H1 (cell line): ENCODE measurements around the gene LTB. TPM values are rescaled to one million over a fixed set of nuclear protein-coding genes. Genes with fewer than 3 reads are reported as not detected.

Source experiments
- CTCF ChIA-PET: fragments of 300-600 bp; sonication (Branson Sonifier 250); formaldehyde crosslinking; loops from one replicate; lab custom pipeline; 2021; ENCODE audit not compliant: partially characterized antibody; lab: Charles Lee
- POLR2A ChIA-PET: fragments of 300-600 bp; sonication (Branson Sonifier 250); formaldehyde crosslinking; loops from one replicate; lab custom pipeline; 2021; ENCODE audit warnings: inconsistent platforms; ENCODE audit not compliant: partially characterized antibody; lab: Charles Lee
- DNase-seq, 2 experiments: peaks; one replicate each; pipeline versions ENCODE4 v3.0.0 to v3.0.0-alpha.2; 2010 to 2022; ENCODE audit warnings: low spot score in 2 of 2, low read depth in 1 of 2, mixed read lengths in 1 of 2
- FAIRE-seq: peaks from 2 replicates; lab custom pipeline; 2011; peaks lifted over from hg19 to GRCh38; lab: Jason Lieb, UNC
- H2AFZ ChIP-seq: 2 replicates; pipeline ENCODE4 v1.8.1; 2012; ENCODE audit warnings: low read length, inconsistent platforms
- H2AK5ac ChIP-seq: 2 replicates; pipeline ENCODE4 v1.6.1; 2013; ENCODE audit warnings: low read depth, low read length
- H2BK120ac ChIP-seq: replicated peaks from 2 replicates; pipeline ENCODE3; 2013; ENCODE audit warnings: low read depth, low read length, inconsistent platforms
- H2BK12ac ChIP-seq: 2 replicates; pipeline ENCODE4 v1.6.1; 2013; ENCODE audit warnings: low read depth, low read length
- H2BK15ac ChIP-seq: 2 replicates; pipeline ENCODE4 v1.6.1; 2013; ENCODE audit warnings: low read length
- H2BK20ac ChIP-seq: 2 replicates; pipeline ENCODE4 v1.6.1; 2013; ENCODE audit warnings: low read length
- H2BK5ac ChIP-seq: 2 replicates; pipeline ENCODE4 v1.6.1; 2013; ENCODE audit warnings: low read depth, low read length
- H3K14ac ChIP-seq: 2 replicates; pipeline ENCODE4 v1.6.1; 2013; ENCODE audit warnings: inconsistent platforms; ENCODE audit not compliant: insufficient read length
- H3K18ac ChIP-seq: 2 replicates; pipeline ENCODE4 v1.6.1; 2013; ENCODE audit warnings: low read length; ENCODE audit errors: extremely low read depth
- H3K23ac ChIP-seq: 2 replicates; pipeline ENCODE4 v1.6.1; 2013; ENCODE audit warnings: inconsistent platforms; ENCODE audit not compliant: insufficient read length
- H3K23me2 ChIP-seq: 2 replicates; pipeline ENCODE4 v1.6.1; 2013; ENCODE audit warnings: low read depth, low read length
- H3K27ac ChIP-seq: 2 replicates; pipeline ENCODE4 v1.6.1; 2011; ENCODE audit warnings: low read depth, low read length, inconsistent platforms
- H3K27me3 ChIP-seq, 4 experiments: replicated peaks in 1 of 4; 1 replicate in 1 of 4; 2 replicates in 3 of 4; pipeline versions ENCODE4 v1.6.1 to v1.8.1; 2011 to 2013; ENCODE audit warnings: low read length in 3 of 4, mild to moderate bottlenecking in 3 of 4, inconsistent platforms in 2 of 4, mixed read lengths in 2 of 4, moderate library complexity in 1 of 4; ENCODE audit not compliant: control insufficient read depth in 3 of 4, insufficient read depth in 3 of 4; ENCODE audit errors: extremely low read depth in 1 of 4
- H3K36me3 ChIP-seq, 4 experiments: 2 replicates each; pipeline versions ENCODE4 v1.6.1 to v1.8.1; 2011 to 2013; ENCODE audit warnings: mild to moderate bottlenecking in 4 of 4, low read length in 3 of 4, moderate library complexity in 2 of 4, control low read depth in 1 of 4, inconsistent platforms in 1 of 4; ENCODE audit not compliant: insufficient read depth in 4 of 4, control insufficient read depth in 2 of 4
- H3K4ac ChIP-seq: replicated peaks from 2 replicates; pipeline ENCODE3; 2013; ENCODE audit warnings: low read length, low read depth, mixed read lengths, inconsistent platforms; ENCODE audit not compliant: insufficient read length
- H3K4me1 ChIP-seq, 4 experiments: replicated peaks in 1 of 4; 1 replicate in 1 of 4; 2 replicates in 3 of 4; pipeline versions ENCODE4 v1.6.1 to v1.8.1; 2011 to 2013; ENCODE audit warnings: low read length in 3 of 4, inconsistent platforms in 2 of 4, mixed read lengths in 1 of 4; ENCODE audit not compliant: insufficient read depth in 4 of 4, control insufficient read depth in 3 of 4
- H3K4me2 ChIP-seq, 2 experiments: 2 replicates each; pipeline versions ENCODE4 v1.6.1 to v1.8.1; 2011 to 2013; ENCODE audit warnings: low read depth in 2 of 2, low read length in 2 of 2, control low read depth in 1 of 2, inconsistent platforms in 1 of 2, mild to moderate bottlenecking in 1 of 2; ENCODE audit not compliant: insufficient read depth in 1 of 2
- H3K4me3 ChIP-seq, 4 experiments: fragments of 200-600, 300-600 bp in 1 of 4; sonication (generic), shearing (Covaris generic), sonication (Bioruptor Twin) in 1 of 4; 2 replicates each; pipeline versions ENCODE4 v1.5.1 to v1.8.1; 2011 to 2016; ENCODE audit warnings: low read length in 4 of 4, low read depth in 3 of 4, control low read depth in 2 of 4, inconsistent platforms in 2 of 4, mild to moderate bottlenecking in 2 of 4, mixed read lengths in 1 of 4, moderate library complexity in 1 of 4; ENCODE audit not compliant: insufficient read depth in 2 of 4; ENCODE audit errors: extremely low read depth in 1 of 4
- H3K56ac ChIP-seq: replicated peaks from 2 replicates; pipeline ENCODE3; 2013; ENCODE audit warnings: low read depth, mild to moderate bottlenecking, mixed read lengths, low read length, inconsistent platforms; ENCODE audit not compliant: insufficient read length
- H3K79me1 ChIP-seq: 2 replicates; pipeline ENCODE4 v1.6.1; 2013; ENCODE audit warnings: low read depth, low read length, control low read depth
- H3K79me2 ChIP-seq, 2 experiments: 2 replicates each; pipeline versions ENCODE4 v1.6.1 to v1.8.1; 2012 to 2013; ENCODE audit warnings: low read length in 2 of 2, mild to moderate bottlenecking in 2 of 2, inconsistent platforms in 1 of 2; ENCODE audit not compliant: insufficient read depth in 2 of 2, control insufficient read depth in 1 of 2
- H3K9ac ChIP-seq, 4 experiments: replicated peaks in 1 of 4; 1 replicate in 1 of 4; 2 replicates in 3 of 4; pipeline versions ENCODE4 v1.6.1 to v1.8.1; 2011 to 2013; ENCODE audit warnings: low read depth in 3 of 4, low read length in 3 of 4, control low read depth in 2 of 4, mild to moderate bottlenecking in 2 of 4, moderate library complexity in 2 of 4, inconsistent platforms in 1 of 4; ENCODE audit errors: extremely low read depth in 1 of 4
- H3K9me3 ChIP-seq, 2 experiments: 2 replicates each; pipeline versions ENCODE4 v1.6.1 to v1.8.1; 2012 to 2013; ENCODE audit warnings: mild to moderate bottlenecking in 2 of 2, moderate library complexity in 2 of 2, control low read depth in 1 of 2, inconsistent platforms in 1 of 2, low read depth in 1 of 2, low read length in 1 of 2, mixed read lengths in 1 of 2; ENCODE audit not compliant: insufficient read depth in 2 of 2
- H4K20me1 ChIP-seq, 2 experiments: replicated peaks in 1 of 2; 2 replicates each; pipeline versions ENCODE3 to v1.8.1; 2011 to 2013; ENCODE audit warnings: inconsistent platforms in 2 of 2, low read length in 2 of 2, mild to moderate bottlenecking in 1 of 2; ENCODE audit not compliant: insufficient read depth in 2 of 2, control insufficient read depth in 1 of 2
- H4K5ac ChIP-seq: 2 replicates; pipeline ENCODE4 v1.6.1; 2013; ENCODE audit warnings: low read length, low read depth, mixed read lengths, inconsistent platforms; ENCODE audit not compliant: insufficient read length
- H4K8ac ChIP-seq: 2 replicates; pipeline ENCODE4 v1.8.0; 2013; ENCODE audit warnings: mild to moderate bottlenecking, moderate library complexity, low read length, inconsistent platforms; ENCODE audit not compliant: insufficient read depth; ENCODE audit errors: extremely low read depth
- H4K91ac ChIP-seq: replicated peaks from 2 replicates; pipeline ENCODE3; 2013; ENCODE audit warnings: low read length, mixed read lengths, inconsistent platforms; ENCODE audit not compliant: insufficient read length
- CHD1 ChIP-seq: IDR thresholded peaks from 2 replicates; pipeline ENCODE4 v1.6.1; 2012; ENCODE audit warnings: low read depth, low read length, improper control_type of control experiment
- HDAC2 ChIP-seq, 2 experiments: fragments of 300-600 bp in 1 of 2; sonication (generic) in 1 of 2; IDR thresholded peaks; 2 replicates each; pipeline ENCODE4 v1.6.1; 2011 to 2012; ENCODE audit warnings: low read depth in 2 of 2, low read length in 2 of 2, mild to moderate bottlenecking in 2 of 2, moderate library complexity in 2 of 2, borderline replicate concordance in 1 of 2, inconsistent platforms in 1 of 2
- POLR2A ChIP-seq, 2 experiments: IDR thresholded peaks; 1 replicate in 1 of 2; 2 replicates in 1 of 2; pipeline ENCODE4 v1.6.1; 2011; ENCODE audit warnings: low read depth in 2 of 2, low read length in 2 of 2, mild to moderate bottlenecking in 2 of 2; ENCODE audit errors: control extremely low read depth in 1 of 2
- TBP ChIP-seq: IDR thresholded peaks from 2 replicates; pipeline ENCODE4 v1.6.1; 2011; ENCODE audit warnings: low read depth, low read length, improper control_type of control experiment
- WGBS, 2 experiments: shearing (Covaris generic) in 1 of 2; methylation state at CpG; one replicate each; pipeline versions ENCODE4 v1.1.6 to v1.1.7; 2013 to 2015; ENCODE audit warnings: low lambda C conversion rate in 2 of 2, mixed read lengths in 2 of 2, inconsistent platforms in 1 of 2, low coverage in 1 of 2, missing lambda C conversion rate in 1 of 2; ENCODE audit not compliant: insufficient replicate concordance in 2 of 2, insufficient coverage in 1 of 2, insufficient read length in 1 of 2; ENCODE audit errors: extremely low coverage in 1 of 2, missing lambda C conversion rate in 1 of 2; 5-methylcytosine and 5-hydroxymethylcytosine counted together
- polyA plus RNA-seq, 7 experiments: library from polyadenylated mRNA; depleted of rRNA in 3 of 7; stranded (reverse) in 5 of 7; unstranded in 2 of 7; fragments of >200 nt in 5 of 7; fragments of 200-250 nt in 2 of 7; gene quantifications; 1 replicate in 5 of 7; 2 replicates in 1 of 7; 4 replicates in 1 of 7; pipeline versions ENCODE4 v1.2.1 to v1.2.3, GENCODE V29; 2011 to 2013; ENCODE audit warnings: missing spikeins in 2 of 7, mixed read lengths in 2 of 7
- total RNA-seq: library from RNA; stranded (reverse); fragmentation: NEBNext Ultra II Directional; extraction: Animal tissue kit (Norgen Biotek cat#: 25700); gene quantifications from 2 replicates; pipeline ENCODE4 v1.2.1, GENCODE V29; 2021

LTB gene
- total and polyA plus RNA-seq, 2 of the 8 experiments (the other 6 are each of a cell fraction or from before 2014, with no cell fraction given) = 0.43 to 0.47 TPM

DNA sequence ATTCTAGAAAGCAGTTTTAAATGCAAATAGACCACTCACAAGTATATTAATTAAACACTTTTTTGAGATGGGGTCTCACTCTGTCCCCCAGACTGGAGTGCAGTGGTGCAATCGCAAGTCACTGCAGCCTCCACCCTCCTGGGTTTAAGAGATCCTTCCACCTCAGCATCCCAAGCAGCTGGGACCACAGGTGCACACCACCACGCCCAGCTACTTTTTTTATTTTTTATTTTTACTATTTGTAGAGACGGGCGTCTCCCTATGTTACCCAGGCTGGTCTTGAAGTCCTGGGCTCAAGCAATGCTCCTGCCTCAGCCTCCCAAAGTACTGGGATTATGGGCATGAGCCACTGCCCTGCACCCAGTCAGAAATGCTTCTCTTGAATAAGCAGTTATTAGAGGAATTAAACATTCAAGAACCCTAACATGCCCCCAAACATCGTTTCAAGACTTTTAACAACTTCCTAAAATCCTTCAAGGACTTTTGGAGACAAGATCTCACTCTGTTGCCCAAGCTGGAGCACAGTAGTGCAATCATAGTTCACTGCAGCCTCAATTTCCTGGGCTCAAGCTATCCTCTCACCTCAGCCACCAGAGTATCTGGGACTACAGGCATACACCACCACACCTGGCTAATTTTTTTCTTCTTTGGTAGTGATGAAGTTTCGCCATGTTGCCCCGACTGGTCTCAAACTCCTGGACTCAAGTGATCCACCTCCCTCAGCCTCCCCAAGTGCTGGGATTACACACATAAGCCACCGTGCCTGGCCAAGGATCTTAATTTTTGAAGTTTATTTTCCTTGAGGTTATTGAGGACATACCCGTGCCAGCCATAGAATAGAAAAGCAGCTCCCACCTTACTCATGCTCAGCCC, 50.2 kb downstream of the LTB start:
- POLR2A ChIA-PET = interaction anchor here (0.8 to 18.4 kb wide), 24 partner anchors 9 to 360 kb away, joined by 3 to 428 read pairs (median 5); partner anchors contain the start of genes ATP6V1G2, BAG6, DDX39B and NFKBIL1
- CTCF ChIA-PET = interaction anchor here (0.6 to 1.8 kb wide), 6 partner anchors 8 to 66 kb away, joined by 3 to 6 read pairs (median 4); partner anchors contain the start of gene ATP6V1G2
- H3K79me1 ChIP-seq = peaks cover 10% of the 10 kb centered on the region; the same call in 1 of the 2 replicates
- peaks cover 4 to 27% of the 10 kb centered on the region in 2 experiments; a peak in 3 of 4 replicates for H3K79me2 ChIP-seq
- no peak overlapping the region for H2AFZ ChIP-seq
- FAIRE-seq = no peak
- H3K27me3 ChIP-seq = no peaks in the 10 kb centered on the region
- TF ChIP-seq POLR2A (IDR thresholded peaks at IDR 0.05; ENCODE audit: control extremely low read depth in 1 of 2, low read depth in 2 of 2, low read length in 2 of 2) (peak in 1 of 2 experiments; percentile 47; a peak in 1 of 3 replicates), TBP (no peak), HDAC2 (IDR thresholded peaks at IDR 0.05; ENCODE audit: borderline replicate concordance in 1 of 2, low read depth in 2 of 2, low read length in 2 of 2) (no peak), CHD1 (no peak)
- TF ChIP-seq, all 59 proteins: peak for 1
- WGBS, 2 experiments = 74% methylated on average over 9 of the region's 9 CpGs; no CpG with 5 or more reads in 1 of the 2 experiments
- Histone ChIP-seq H3K18ac (no peak overlapping the region), H3K4me3 (no peak overlapping the region), H2AK5ac (no peak overlapping the region), H2BK12ac (no peak overlapping the region), H3K4me2 (no peak overlapping the region), H4K20me1 (peaks cover 35 to 41% of the 10 kb centered on the region in 2 experiments), H3K4me1 (peaks cover 1 to 5% (median 4%) of the 10 kb centered on the region in 4 experiments; a peak in 4 of 7 replicates), H2BK120ac (no peak overlapping the region), H3K36me3 (peaks cover 60 to 79% (median 68%) of the 10 kb centered on the region in 4 experiments), H4K5ac (no peak overlapping the region), H2BK5ac (no peak overlapping the region), H3K4ac (no peak overlapping the region), H3K23me2 (no peaks in the 10 kb centered on the region), H3K9me3 (no peaks in the 10 kb centered on the region), H3K56ac (no peak overlapping the region), H3K23ac (no peak overlapping the region), H3K27ac (no peak overlapping the region), H3K9ac (no peak overlapping the region), H2BK15ac (no peak overlapping the region), H2BK20ac (no peak overlapping the region), H4K8ac (no peak overlapping the region), H3K14ac (no peak overlapping the region), H4K91ac (no peak overlapping the region)
- DNase-seq = no peak
